HepG2 (cell line): ENCODE data around the gene SLC36A1. TPM values are rescaled to one million over a fixed set of nuclear protein-coding genes. Genes with fewer than 3 reads are reported as not detected.

Source experiments
- ATF3 ChIP-seq: sonication (generic); formaldehyde crosslinking; IDR thresholded peaks from 2 replicates; pipeline ENCODE4 v1.4.0; 2020; ENCODE audit warnings: missing genetic modification reagents
- E2F5 ChIP-seq: sonication (generic); formaldehyde crosslinking; conservative IDR thresholded peaks from 2 replicates; pipeline ENCODE4 v1.4.0; 2020; ENCODE audit warnings: missing genetic modification reagents
- FOXJ3 ChIP-seq: sonication (generic); formaldehyde crosslinking; IDR thresholded peaks from 2 replicates; pipeline ENCODE4 v1.4.0; 2020; ENCODE audit warnings: missing genetic modification reagents, mild to moderate bottlenecking, borderline replicate concordance
- GPN1 ChIP-seq: sonication (generic); formaldehyde crosslinking; IDR thresholded peaks from 2 replicates; pipeline ENCODE4 v1.5.1; 2020; ENCODE audit warnings: missing genetic modification reagents, borderline replicate concordance
- MAFK ChIP-seq, 2 experiments: IDR thresholded peaks in 1 of 2; conservative IDR thresholded peaks in 1 of 2; 2 replicates each; pipeline ENCODE4 v1.6.1; 2011; ENCODE audit warnings: improper control_type of control experiment in 2 of 2, low read length in 2 of 2
- MLX ChIP-seq: IDR thresholded peaks from 2 replicates; pipeline ENCODE4 v1.6.1; 2016
- RFX1 ChIP-seq: fragments of 450-650 bp; IDR thresholded peaks from 2 replicates; pipeline ENCODE4 v1.6.1; 2017
- RORA ChIP-seq: sonication (generic); formaldehyde crosslinking; IDR thresholded peaks from 2 replicates; pipeline ENCODE4 v1.5.0; 2020; ENCODE audit warnings: mild to moderate bottlenecking, missing genetic modification reagents, moderate library complexity
- SMAD9 ChIP-seq: sonication (generic); formaldehyde crosslinking; IDR thresholded peaks from 2 replicates; pipeline ENCODE4 v1.5.1; 2020; ENCODE audit warnings: mild to moderate bottlenecking, missing genetic modification reagents
- SRY ChIP-seq: sonication (generic); formaldehyde crosslinking; IDR thresholded peaks from 2 replicates; pipeline ENCODE4 v1.8.0; 2022; ENCODE audit warnings: mild to moderate bottlenecking, missing genetic modification reagents
- ZFY ChIP-seq: sonication (generic); formaldehyde crosslinking; IDR thresholded peaks from 2 replicates; pipeline ENCODE4 v1.4.0; 2020; ENCODE audit warnings: missing genetic modification reagents
- ZNF251 ChIP-seq: sonication (generic); formaldehyde crosslinking; IDR thresholded peaks from 2 replicates; pipeline ENCODE4 v1.9.0; 2021; ENCODE audit warnings: mild to moderate bottlenecking, missing genetic modification reagents
- ZNF564 ChIP-seq: sonication (generic); formaldehyde crosslinking; IDR thresholded peaks from 2 replicates; pipeline ENCODE4 v1.8.1; 2023; ENCODE audit warnings: mild to moderate bottlenecking, missing genetic modification reagents
- ZNF652 ChIP-seq: IDR thresholded peaks from 2 replicates; pipeline ENCODE4 v1.6.1; 2016; ENCODE audit warnings: low read depth, borderline replicate concordance
- ZSCAN31 ChIP-seq: sonication (generic); formaldehyde crosslinking; IDR thresholded peaks from 2 replicates; pipeline ENCODE4 v1.5.0; 2020; ENCODE audit warnings: low read depth, mild to moderate bottlenecking, missing genetic modification reagents
- polyA plus RNA-seq, 8 experiments: library from polyadenylated mRNA; depleted of rRNA in 3 of 8; stranded (reverse) in 7 of 8; unstranded in 1 of 8; fragments of >200 nt; fragmentation: Illumina TruSeq in 4 of 8; extraction: Trizol in 4 of 8; gene quantifications; 2 replicates each; pipeline versions ENCODE4 v1.2.1 to v1.2.3, GENCODE V29; 2011 to 2016; ENCODE audit warnings: low read depth in 4 of 8, missing spikeins in 1 of 8, mixed read lengths in 1 of 8; ENCODE audit not compliant: insufficient read depth in 1 of 8
- total RNA-seq, 5 experiments: library from RNA; depleted of rRNA; stranded (reverse); fragments of >200 nt; fragmentation: Illumina TruSeq; extraction: Trizol; gene quantifications; 2 replicates each; pipeline ENCODE4 v1.2.3, GENCODE V29; 2016; ENCODE audit warnings: low read depth in 1 of 5
- TF ChIP-seq, protein P1 (sequence below): sonication (generic); formaldehyde crosslinking; IDR thresholded peaks from 2 replicates; pipeline ENCODE4 v1.4.0; 2020; ENCODE audit warnings: missing genetic modification reagents

Gene SLC36A1
- total and polyA plus RNA-seq, 2 of the 13 experiments (the other 11 are each of a cell fraction or from before 2014, with no cell fraction given), result 8.0 to 8.9 TPM

GRCh38 chr5:151451626-151452520 lies 4.5 kb downstream of the SLC36A1 start (continued):
- TF ChIP-seq ATF3 (0 out of 2 replicates have a peak, but pooled peaks have one; percentile 24), RFX1 (no peak), FOXJ3 (CRISPR knock-in tag) (no peak), RORA (no peak), MLX (CRISPR knock-in tag) (no peak), MAFK (conservative IDR thresholded peaks at IDR 0.05 in 1 of 2, IDR thresholded peaks at IDR 0.05 in 1 of 2; ENCODE audit: low read length in 2 of 2) (peak; percentile 87 to 90), SRY (no peak), GPN1 (CRISPR knock-in tag) (no peak), ZNF251 (CRISPR knock-in tag) (no peak), SMAD9 (CRISPR knock-in tag) (no peak), ZSCAN31 (CRISPR knock-in tag) (no peak), ZNF652 (CRISPR knock-in tag) (no peak), E2F5 (CRISPR knock-in tag) (no peak), ZFY (CRISPR knock-in tag) (no peak), ZNF564 (CRISPR knock-in tag) (no peak)
- TF ChIP-seq, protein P1, sequence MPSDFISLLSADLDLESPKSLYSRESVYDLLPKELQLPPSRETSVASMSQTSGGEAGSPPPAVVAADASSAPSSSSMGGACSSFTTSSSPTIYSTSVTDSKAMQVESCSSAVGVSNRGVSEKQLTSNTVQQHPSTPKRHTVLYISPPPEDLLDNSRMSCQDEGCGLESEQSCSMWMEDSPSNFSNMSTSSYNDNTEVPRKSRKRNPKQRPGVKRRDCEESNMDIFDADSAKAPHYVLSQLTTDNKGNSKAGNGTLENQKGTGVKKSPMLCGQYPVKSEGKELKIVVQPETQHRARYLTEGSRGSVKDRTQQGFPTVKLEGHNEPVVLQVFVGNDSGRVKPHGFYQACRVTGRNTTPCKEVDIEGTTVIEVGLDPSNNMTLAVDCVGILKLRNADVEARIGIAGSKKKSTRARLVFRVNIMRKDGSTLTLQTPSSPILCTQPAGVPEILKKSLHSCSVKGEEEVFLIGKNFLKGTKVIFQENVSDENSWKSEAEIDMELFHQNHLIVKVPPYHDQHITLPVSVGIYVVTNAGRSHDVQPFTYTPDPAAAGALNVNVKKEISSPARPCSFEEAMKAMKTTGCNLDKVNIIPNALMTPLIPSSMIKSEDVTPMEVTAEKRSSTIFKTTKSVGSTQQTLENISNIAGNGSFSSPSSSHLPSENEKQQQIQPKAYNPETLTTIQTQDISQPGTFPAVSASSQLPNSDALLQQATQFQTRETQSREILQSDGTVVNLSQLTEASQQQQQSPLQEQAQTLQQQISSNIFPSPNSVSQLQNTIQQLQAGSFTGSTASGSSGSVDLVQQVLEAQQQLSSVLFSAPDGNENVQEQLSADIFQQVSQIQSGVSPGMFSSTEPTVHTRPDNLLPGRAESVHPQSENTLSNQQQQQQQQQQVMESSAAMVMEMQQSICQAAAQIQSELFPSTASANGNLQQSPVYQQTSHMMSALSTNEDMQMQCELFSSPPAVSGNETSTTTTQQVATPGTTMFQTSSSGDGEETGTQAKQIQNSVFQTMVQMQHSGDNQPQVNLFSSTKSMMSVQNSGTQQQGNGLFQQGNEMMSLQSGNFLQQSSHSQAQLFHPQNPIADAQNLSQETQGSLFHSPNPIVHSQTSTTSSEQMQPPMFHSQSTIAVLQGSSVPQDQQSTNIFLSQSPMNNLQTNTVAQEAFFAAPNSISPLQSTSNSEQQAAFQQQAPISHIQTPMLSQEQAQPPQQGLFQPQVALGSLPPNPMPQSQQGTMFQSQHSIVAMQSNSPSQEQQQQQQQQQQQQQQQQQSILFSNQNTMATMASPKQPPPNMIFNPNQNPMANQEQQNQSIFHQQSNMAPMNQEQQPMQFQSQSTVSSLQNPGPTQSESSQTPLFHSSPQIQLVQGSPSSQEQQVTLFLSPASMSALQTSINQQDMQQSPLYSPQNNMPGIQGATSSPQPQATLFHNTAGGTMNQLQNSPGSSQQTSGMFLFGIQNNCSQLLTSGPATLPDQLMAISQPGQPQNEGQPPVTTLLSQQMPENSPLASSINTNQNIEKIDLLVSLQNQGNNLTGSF (CRISPR knock-in tag), result no peak
